ENCODE measurements around the gene LYG2.
"Not testable (repeated sequence)": the region's sequence is repeated elsewhere in the genome, so short reads cannot be mapped to it uniquely, and the experiment has no call there.

LYG2 gene

GRCh38 chr2:99200076-99200800, 55.2 kb downstream of the LYG2 start:
- DNase-seq = no peak

DNA sequence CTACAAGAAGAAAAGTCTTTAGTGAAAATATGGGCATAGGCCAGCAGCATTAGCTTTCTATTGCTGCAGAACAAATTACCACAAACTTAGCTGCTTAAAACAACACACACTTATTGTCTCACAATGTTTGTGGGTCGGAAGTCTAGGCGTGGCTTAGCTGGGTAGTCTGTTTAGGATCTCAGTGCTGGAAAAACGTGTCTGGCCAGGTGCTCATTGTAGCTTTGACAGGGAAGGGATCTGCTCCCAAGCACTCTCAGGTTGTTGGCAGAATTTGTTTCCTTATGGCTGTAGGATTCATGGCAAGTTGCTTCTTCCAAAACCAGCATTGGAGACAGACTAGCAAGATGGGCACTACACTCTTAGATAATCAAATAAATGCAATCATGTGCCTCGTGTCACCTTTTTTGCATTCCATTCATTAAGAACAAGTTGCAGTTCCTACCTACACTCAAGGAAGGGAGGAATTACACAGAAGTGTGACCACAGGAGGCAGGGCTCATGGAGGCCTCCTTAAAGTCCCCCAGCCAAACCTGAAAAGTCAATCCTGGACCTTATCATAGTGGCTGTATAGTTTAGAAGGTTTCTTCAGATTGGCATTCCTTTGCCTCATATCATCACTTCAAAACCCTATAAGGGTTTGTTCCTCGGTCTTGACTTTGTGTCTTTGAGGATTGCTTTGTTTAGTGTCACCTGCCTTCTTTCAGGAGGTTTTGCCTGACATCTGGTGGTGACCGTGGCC, 57.2 kb downstream of the LYG2 start:
- no peak for DNase-seq

- not testable (repeated sequence) for DNase-seq
Observed at GRCh38 chr2:99192364-99192763, 63.1 kb downstream of the LYG2 start.

All from stimulated activated CD4-positive, alpha-beta T cell treated with anti-CD3 and anti-CD28 coated beads, Interleukin-4, amount 100 ng/mL, for 4 hours (primary cell).